D721Med (cell line): ENCODE results near the gene CHCHD1.

Experiments
- DNase-seq: peaks from one replicate; pipeline ENCODE4 v3.0.0; 2011; ENCODE audit warnings: low spot score; ENCODE audit not compliant: insufficient read length
- FAIRE-seq: peaks from 2 replicates; lab custom pipeline; 2011; peaks lifted over from hg19 to GRCh38; lab: Jason Lieb, UNC
- CTCF ChIP-seq: IDR thresholded peaks from 2 replicates; pipeline ENCODE4 v1.5.1; 2012; ENCODE audit warnings: mild to moderate bottlenecking, control low read depth; ENCODE audit not compliant: insufficient read depth; ENCODE audit errors: missing control alignments

The CHCHD1 gene

DNA sequence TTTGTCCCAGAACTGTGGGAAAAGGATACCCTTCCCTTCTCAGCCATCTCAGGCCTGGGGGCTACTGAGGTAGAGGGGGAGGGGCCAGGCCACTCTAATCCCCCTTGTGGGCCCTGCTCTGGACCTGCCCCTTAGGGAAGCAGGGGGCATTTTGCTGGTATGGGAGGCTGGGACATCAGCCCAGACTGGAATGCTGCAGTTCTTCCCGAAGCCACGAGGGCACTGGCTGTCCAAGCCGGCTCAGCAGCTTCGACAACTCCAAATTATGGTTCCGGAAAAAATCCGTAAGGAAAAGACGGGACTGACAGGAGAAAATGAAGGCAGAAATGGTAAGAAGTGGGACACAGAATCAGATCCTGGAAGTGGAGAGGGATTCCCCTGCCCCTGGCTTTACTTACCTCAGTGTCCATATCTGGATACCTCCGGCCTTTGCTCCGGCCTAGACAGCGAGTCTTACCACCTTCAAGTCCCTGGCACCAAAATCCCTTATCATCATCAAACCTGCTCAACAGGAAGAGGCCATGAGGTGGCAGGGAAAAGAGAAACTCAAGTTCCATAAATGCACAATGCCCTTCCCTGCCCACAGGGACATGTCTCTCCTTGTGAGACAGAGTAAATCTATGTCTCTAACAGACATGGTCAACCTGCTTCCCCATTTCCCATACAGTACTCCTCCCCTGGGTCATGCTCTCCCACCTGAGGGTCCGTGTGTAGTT lies 20.6 kb downstream of the CHCHD1 start:
- TF ChIP-seq CTCF = no peak
- no peak for DNase-seq
- no peak for FAIRE-seq

GRCh38 chr10:73803680-73804286 lies 21.9 kb downstream of the CHCHD1 start:
- TF ChIP-seq CTCF = no peak
- DNase-seq (no peak), FAIRE-seq (no peak)

- DNase-seq (no peak), FAIRE-seq (no peak)
- TF ChIP-seq CTCF = no peak
These were observed 24.5 kb downstream of the CHCHD1 start for GRCh38 chr10:73806176-73806950.

DNA sequence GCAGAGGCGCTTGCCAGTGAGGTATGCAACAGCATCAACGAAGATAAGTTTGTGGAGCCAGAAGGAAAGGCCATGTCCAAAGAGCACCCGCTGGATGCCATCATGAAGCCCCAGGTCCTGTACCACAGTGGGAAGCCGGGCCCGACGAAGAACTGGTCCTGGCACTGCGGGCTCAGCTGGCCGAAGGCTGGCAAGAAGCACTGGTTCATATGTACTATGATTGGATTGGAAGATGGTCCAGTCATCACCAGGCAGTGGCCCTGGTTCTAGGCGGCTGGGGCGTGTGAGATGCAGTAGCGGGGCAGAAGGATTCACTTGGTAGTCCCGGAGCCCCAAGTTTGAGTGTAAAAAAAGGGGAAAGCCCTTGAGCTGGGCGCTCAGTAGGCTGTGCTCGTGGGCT lies 25.6 kb downstream of the CHCHD1 start:
- DNase-seq (no peak), FAIRE-seq (no peak)
- TF ChIP-seq CTCF = no peak

DNA sequence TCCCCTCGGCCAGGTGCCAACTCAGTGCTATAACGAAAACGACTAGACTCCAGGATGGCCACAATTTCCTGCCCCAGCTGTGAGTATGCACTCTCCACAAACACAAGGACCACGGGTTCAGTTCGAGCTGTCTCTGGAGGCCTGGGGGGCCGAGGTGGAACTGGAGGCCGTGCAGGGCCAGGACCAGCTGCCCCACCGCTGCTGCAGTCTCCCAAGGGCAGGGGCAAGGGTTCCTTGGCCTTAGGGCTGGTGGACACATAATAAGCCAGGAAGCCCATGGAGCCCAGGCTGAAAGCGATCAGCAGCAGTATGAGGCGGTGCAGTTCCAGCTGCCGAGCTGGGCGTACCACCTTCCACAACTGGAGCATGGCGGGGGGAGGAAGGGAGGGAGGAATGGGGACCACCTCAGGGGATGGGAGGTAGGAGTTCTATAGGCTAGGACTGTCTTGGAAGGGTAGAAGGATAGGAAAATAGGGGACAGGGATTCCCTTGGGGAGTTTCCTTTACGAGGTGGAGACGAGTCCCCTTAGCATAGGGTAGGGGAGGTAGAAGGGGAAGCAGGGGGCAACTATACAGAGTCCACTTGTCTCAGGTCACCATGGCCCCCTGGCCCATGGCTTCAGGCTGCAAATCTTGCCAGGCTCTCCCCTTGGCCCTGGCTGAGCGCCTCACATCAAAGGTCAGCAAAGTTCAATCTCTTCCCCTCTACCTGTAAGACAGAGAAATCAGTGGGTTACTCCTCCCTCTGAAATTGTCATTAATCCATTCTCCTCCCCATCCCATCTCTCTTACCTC lies 26.4 kb downstream of the CHCHD1 start:
- DNase-seq (no peak), FAIRE-seq (no peak)
- no peak for TF ChIP-seq CTCF

- TF ChIP-seq CTCF = no peak
- FAIRE-seq = no peak
These were observed 27.4 kb downstream of the CHCHD1 start for GRCh38 chr10:73809061-73809818.

More at GRCh38 chr10:73809061-73809818, 27.4 kb downstream of the CHCHD1 start:
- DNase-seq = no peak
